IPS-NIHi7 (cell line): ENCODE measurements around the gene CALM1.

Source experiments
- DNase-seq: peaks from one replicate; pipeline ENCODE4 v3.0.0; 2012; ENCODE audit warnings: mixed read lengths; ENCODE audit errors: extremely low spot score

CALM1 gene

DNA sequence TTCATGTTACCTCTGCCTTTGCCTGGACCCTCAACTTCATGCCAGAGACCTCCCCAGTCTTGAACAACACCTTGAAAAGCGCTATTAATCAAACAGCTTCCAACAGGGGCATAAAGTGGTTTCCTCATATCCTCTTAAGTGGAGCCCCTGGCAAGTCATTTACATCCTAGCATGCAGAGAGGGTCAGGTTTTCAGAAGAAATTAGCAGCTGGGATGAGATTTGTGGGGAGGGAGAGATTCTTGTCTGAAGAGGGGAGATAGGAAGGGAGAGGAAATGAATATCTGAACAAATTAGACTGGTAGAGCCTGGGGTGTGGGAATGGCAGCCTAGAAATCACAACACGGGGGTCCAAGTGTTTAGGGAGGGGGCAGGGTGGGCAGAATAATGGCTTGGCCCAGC, 45.6 kb downstream of the CALM1 start:
- no peak for DNase-seq

DNA sequence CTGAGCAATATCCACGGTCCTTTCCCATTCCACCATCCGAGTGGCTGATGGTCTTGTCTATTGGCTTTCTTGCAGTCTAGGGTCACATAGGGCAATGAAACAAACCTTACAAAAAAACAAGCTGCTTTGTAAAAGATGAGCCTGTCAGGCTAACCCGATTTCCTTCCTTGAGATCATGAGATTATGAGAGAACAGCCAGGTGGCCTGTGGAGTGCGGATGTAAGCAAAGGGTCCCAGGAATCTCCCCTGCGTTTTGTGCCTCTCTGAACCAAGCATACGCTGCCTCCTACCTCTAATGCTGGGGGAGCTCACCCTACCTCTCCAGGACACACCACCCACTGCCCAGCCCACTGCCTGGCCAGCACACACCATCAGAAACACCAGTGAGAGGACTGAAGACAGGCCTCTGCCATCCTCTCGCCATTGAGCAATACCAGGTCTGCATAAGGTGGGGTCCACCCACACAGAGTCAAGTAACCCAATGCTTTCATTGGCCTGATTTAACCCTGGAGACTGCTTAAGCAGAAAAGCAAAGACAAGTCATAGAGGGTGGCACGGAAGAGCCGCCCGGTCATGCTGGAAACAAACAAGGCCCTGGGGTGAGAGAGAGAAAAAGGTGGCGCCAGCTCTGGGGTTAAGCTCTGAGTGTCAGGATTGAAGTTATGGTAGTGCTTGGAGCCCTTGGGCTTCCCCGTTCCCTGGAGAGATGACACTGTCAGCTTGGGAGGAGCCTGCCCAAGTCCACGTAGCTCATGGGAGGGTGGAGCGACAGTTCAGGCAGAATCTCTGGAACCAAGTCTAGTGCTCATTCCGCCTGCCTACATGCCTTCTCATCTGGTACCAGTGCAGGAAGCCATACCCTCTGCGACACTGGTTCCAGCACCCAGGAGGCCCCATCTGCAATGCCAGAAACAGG, 46.6 kb downstream of the CALM1 start:
- DNase-seq: no peak

DNA sequence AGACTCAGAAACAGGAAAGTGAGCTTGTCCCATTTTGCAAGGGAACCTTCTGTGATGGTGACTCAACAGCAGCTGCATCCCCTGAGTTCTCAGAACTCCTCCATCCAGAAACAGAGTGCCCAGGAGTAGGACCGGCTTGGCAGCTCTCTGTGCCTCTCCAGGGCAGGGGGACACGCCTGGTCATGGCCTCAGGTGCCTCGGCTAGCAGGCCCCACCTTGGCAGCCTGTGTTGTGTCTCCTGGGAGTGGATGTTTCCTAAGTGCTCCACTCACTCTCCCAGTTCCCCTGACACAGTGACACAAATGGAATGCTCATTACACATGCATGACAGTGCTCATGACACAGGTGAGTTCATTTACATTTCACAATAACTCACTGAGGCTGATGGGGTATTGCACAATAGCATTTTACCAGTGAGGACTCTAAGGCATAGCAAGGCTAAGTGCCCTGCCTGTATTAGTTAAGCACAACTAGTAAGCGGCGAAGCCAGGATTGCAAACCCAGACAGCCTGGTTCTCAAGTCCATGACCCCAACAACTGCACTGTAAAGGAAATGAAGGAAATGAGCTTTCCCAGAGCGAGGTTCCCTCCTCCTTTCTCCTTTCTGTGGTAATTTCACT, 47.4 kb downstream of the CALM1 start:
- no peak for DNase-seq

DNA sequence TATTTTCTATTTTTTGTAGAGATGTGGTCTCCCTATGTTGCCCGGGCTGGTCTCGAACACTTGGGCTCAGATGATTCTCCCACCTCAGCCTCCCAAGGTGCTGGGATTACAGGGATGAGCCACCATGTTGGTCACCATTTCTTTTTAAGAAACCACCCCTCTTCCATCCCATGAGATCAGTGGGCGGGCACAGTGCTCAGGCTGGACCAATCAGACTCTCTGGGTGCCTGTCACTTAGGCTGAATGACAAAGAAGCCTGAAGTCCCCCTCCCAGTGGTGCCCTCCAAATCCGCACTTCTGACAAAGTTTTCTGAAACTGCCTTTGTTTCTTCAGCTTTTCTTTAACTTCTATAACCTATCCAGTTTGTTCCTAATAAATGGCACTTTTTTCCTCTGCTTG, 48.2 kb downstream of the CALM1 start:
- peak; percentile 60 for DNase-seq

DNA sequence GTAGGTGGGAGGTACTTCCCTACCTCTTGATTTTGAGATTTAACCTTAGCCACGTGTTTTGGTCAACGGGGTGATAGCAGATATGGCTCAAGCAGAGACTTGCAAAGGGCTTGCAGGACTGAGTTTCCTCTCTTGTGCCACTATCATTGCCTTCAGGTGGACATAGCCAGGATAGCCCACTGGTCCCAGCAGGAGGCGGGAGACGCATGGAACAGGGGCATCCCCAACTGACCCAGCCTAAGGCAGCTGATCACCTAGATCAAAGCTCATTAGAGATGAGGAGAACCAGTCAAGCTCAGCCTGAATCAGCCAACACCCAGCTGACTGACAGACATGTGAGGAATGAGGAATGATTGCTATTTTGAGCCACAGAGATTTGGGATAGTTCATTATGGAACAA, 49.6 kb downstream of the CALM1 start:
- no peak for DNase-seq

DNA sequence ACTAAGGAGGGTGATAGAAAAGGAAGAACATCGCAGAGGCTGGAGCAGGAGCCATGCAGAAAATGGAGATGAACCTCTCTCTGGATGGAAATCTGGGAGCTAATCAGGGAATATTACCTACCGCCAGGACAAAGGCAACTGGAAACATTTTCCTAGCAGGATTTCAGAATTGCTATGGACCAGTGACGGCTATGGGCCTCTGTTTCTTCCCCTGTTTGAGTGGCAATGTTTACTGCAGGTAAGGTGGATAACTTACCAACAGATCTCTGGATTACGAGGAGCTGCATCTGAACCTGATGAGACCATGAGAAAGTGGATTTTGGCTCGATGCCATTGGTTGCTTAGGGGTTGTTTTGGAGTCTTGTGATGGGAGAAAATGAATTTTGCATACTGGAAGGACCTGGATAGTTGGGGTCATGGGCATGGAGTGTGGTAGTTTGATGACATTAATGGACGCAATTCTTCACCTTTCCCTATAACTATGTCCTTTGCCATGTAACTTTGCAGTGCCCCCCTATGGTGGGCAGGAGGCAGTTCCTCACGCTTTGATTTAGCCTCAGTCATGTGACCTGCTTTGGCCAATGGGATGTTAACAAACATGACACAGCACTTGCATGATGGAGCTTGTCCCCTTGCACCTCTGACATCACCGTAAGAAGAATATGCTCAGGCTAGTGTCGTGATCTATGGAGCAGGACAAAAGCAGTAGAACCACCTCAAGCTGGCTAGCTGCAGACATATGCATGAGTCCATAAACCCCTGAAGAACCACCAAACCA, 51.1 kb downstream of the CALM1 start:
- no peak for DNase-seq

DNA sequence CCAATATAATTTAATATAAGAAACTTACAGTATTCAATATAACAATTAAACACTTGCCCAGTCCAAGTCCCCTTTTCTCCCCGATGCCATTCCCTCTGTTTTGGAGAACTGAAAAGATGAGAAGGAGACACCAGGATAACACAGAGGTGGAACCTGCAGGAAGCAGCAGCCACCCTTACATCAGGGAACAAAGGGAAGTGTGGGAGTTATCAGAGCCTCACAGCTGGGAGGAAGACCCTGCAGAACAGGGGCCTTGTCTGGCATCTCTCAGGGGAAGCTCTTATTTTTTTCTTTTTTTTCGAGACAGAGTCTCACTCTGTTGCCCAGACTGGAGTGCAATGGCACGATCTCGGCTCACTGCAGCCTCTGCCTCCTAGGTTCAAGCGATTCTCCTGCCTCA, 52.6 kb downstream of the CALM1 start:
- DNase-seq: no peak

DNA sequence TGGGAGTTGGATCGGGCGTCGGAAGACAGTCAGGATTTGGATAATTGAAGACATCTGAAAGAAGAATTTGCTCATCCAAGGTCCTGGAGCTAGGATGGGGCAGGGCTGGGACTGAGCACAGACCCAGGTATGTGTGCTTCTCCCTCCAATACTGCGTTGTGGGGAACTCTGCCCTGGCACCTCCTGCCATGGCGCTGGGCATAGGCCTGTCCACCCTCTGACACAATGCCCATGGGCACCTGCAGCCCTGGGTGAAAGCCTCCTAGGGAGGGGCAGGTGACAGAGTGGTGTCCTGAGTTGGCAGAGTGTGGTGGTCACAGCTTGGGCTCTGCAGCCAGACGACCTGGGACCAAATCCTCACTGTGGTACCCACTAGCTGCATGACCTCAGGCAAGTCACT, 53.3 kb downstream of the CALM1 start:
- DNase-seq: no peak

DNA sequence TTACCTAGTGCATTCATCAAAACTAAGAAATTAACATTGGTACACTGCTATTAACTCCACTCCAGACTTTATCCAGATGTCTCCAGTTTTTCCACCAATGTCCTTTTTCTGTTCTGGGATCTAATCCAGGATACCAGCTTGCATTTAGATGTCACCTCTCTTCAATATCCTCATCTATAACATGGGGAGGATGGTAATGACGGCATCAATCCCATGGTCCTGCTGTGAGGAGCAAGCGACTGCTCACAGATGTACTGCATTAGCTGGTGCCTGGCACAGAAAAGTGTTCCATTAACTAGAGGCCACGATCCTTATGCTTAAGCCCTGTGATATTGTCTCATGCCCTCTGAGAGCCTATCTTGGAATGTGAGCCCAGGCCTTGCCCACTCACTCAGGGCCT, 53.8 kb downstream of the CALM1 start:
- no peak for DNase-seq

DNA sequence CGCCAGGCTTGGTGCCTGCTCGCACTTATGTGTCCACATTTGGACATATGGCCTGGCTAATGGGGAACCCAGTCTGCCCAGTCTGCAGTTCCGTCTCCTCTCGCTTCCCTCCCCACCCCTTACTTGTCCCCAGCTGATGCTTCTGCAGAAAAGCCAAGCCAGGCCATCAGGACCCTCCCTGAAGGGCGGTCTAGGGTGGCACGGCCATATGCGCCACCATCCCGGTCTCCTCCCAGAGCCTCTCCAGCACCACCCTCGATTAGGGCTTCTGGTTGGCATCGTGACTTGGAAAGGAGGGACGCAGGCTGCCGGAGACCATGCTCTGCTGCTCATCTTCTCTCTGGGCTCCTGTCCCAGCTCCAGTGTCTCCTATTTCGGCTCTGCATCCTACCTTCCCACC, 54.6 kb downstream of the CALM1 start:
- DNase-seq: no peak

DNA sequence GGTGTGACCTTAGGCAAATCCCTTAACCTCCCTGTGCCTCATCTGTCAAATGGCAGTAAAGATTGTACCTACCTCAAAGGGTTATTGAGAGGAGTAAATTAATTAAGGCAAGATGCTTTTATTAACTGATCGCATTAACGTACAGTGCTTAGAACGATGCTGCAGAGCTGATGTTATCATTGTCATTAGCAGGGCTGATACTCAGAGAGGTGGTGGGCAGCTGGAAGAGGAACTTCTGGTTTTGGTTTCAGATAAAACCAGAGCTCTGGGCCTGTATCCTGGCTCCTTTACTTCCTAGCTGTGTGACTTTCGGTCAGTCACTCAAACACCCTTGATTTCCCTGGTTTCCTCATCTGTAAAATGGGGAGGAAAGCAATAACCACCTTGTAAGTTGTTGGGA, 55.1 kb downstream of the CALM1 start:
- no peak for DNase-seq

DNA sequence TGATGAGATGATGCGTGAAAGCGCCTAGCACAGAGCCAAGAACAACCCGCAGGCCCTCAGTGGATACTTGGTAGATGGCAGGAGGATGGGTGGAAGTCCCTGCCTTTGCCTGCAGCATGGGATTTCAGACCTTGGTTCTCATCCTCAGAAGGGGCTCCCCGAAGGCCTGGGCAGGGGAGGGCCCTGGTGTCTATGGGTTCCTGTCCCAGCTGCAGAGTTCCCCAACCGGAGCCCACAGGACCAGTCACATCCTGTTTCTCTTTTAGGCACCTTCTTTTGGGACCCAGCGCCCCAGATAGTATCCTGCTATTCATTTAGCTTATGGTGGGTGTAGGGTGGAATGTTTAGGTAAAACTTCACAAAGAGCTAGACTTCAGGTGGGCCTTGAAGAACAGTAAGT, 55.5 kb downstream of the CALM1 start:
- no peak for DNase-seq

DNA sequence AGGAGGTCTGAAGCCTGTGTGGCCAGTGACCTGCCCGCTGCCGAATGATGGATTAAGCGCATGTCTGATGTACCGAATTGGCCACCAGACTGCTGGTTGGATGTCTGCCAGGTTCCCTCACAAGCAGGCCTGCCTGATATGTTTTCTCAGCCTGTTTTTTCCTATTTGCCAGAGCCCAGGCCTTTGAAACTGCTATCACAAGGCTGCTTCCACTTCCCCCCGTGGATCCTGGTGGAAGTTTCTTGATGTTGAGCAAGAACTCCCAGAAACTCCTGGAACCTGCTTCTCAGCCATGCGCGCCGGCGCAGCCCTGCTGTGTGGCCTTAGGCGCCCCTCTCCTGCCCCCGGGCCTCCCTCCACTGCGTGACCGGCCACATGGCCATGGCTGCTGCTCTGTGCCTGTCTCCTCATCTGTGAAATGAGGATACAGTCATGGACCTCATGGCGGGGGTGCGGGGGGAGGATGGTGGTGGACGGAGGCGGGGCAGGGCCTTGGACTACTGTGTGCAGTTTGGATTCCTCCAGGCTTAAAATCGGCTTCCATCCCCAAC, 56.6 kb downstream of the CALM1 start:
- DNase-seq: no peak

DNA sequence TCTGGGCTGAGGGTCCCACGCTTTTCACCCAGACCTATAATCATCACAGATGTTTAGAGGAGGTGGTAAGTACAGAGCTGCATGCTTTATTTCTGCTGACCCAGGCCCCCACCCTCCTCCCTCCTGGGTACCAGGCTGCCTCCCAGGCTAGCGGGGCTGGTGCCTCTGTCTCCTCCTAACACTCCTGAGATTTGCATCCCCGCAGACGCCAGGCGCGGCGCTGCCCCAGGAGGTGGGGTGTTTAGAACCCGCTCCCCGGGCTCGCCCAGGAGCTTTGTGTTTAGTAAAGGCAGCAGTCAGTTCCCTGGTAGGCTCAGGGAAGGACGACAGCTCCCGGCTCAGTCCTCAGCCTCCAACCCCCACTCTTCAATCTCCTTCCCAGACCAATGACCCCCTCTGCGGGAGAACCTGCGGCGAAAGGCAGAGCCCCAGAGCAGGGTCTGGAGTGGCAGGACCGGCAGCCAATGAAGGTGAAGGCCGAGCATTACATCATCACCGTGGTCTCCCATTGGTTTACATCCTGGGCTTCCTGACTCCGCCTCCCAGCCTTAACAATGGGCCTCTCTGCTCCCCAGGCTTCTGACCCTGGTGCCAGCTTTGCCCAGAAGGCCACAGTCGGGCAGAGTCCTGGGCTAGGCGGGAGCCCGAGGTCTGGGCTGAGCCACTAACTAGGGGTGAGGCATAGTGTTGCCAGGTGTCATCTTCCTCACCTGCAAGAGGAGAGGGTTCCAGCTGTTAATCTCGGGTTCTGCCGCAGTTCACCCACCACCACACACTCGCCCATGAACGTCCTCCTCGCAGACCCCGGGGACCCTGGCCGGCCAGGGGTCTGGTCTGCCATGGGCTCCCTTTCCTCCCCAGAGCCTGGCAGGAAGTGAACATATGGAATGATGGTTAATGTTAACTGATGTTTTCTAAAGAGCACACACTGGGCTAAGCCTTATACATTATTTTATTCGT, 57.5 kb downstream of the CALM1 start:
- peak; percentile 100 for DNase-seq

DNA sequence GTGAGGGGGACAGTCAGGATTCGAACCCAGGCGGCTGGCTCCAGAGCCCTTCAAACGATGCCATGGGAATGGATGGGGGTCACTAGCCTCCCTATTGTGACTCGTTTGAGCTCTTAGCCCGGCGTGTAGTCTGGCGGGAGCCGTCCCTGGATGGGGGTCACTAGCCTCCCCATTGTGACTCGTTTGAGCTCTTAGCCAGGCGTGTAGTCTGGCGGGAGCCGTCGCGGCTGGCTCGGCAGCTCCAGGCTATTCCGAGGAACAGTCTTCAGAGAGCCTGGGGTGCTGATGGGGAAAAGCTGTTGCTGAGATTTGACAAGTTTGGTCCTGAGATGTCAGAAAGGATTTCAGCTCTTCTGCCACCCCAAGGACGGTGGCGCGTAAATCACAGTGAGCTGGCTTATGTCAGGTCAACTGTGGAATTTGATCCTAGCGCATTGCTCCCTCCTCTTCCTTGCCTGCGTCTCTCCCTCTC, 58.3 kb downstream of the CALM1 start:
- no peak for DNase-seq

DNA sequence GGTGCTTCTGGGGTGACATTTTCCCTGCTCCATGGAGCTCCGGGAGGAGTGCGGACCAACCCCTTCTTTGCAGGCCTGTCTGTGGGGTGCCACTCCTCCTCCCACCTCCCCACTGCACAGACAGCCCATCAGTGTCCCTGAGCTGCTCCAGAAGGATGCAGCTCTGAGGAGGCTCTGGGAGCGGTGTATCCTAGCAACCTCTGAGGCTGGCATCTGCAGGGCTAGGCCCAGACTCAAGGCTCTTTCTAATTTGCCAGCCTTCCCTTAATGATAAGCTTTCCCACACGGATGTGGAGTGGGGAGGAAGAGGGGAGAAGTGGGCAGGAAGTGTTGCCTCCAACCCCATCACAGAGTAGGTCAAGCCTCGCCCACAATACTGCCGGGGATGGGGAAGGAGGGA, 59.7 kb downstream of the CALM1 start:
- no peak for DNase-seq

DNA sequence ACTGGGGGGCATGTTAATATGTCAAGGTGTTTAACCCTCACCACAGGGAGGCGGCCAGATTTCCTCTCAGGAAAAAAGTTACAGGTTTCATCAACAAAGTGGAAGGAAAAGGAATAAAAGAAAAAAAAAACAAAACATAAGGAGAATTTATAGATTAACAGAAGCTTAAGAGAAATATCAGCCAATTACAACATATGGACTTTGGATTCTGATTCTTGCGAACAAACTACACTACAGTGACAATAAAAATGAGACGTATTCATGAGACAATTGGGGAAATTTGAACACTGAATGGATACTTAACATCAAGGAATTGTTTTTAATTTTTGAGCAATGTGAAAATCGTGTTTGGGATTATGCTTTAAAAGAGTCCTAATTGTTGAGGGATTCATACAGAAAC, 60.4 kb downstream of the CALM1 start:
- no peak for DNase-seq
